HG03025 (cell line): ENCODE results near the gene LRRC61.

Experiments
- ATAC-seq: cut with Tn5 transposase; IDR thresholded peaks from one replicate; pipeline ENCODE4 v1.9.1; 2021; ENCODE audit warnings: mild to moderate bottlenecking, moderate library complexity; ENCODE audit not compliant: unreplicated experiment, low FRiP score

Gene LRRC61

GRCh38 chr7:150346922-150347321 lies 23.8 kb downstream of the LRRC61 start:
- ATAC-seq, result no peak

GRCh38 chr7:150351587-150352194 lies 28.5 kb downstream of the LRRC61 start:
- ATAC-seq, result no peak

- ATAC-seq, result no peak
Measured at GRCh38 chr7:150355666-150356059, 32.5 kb downstream of the LRRC61 start.

GRCh38 chr7:150356265-150356897 lies 33.2 kb downstream of the LRRC61 start:
- no peak for ATAC-seq

- peak; percentile 53 for ATAC-seq
Measured at GRCh38 chr7:150357270-150357669, 34.1 kb downstream of the LRRC61 start.

- ATAC-seq, result peak; percentile 14
Measured at GRCh38 chr7:150357771-150358427, 34.7 kb downstream of the LRRC61 start.

- ATAC-seq, result no peak
Measured at GRCh38 chr7:150358433-150358832, 35.3 kb downstream of the LRRC61 start.

- no peak for ATAC-seq
Measured at GRCh38 chr7:150358988-150359621, 36.0 kb downstream of the LRRC61 start.

GRCh38 chr7:150359622-150360362 lies 36.6 kb downstream of the LRRC61 start:
- no peak for ATAC-seq

- no peak for ATAC-seq
Measured at GRCh38 chr7:150360363-150361058, 37.4 kb downstream of the LRRC61 start.

GRCh38 chr7:150361402-150361801 lies 38.2 kb downstream of the LRRC61 start:
- ATAC-seq, result no peak

- no peak for ATAC-seq
Measured at GRCh38 chr7:150361807-150362621, 38.9 kb downstream of the LRRC61 start.

- no peak for ATAC-seq
Measured at GRCh38 chr7:150363370-150363769, 40.2 kb downstream of the LRRC61 start.

GRCh38 chr7:150363872-150364271 lies 40.7 kb downstream of the LRRC61 start:
- ATAC-seq, result no peak

GRCh38 chr7:150365194-150365593 lies 42.0 kb downstream of the LRRC61 start:
- no peak for ATAC-seq

- no peak for ATAC-seq
Measured at GRCh38 chr7:150365673-150366398, 42.7 kb downstream of the LRRC61 start.

GRCh38 chr7:150367677-150368095 lies 44.5 kb downstream of the LRRC61 start:
- no peak for ATAC-seq

GRCh38 chr7:150368096-150368883 lies 45.1 kb downstream of the LRRC61 start, which contains the start of gene REPIN1:
Gene REPIN1 (plus strand): TSS chr7:150368822. CDS start chr7:150369712, 890 bp downstream.
- peak; percentile 60 for ATAC-seq
